ENCODE results near the gene LRRN3.

LRRN3 gene

GRCh38 chr7:111093496-111093895 lies 2.6 kb downstream of the LRRN3 start:
- no peaks in the 10 kb centered on the region for H4K20me1 ChIP-seq (ENCODE audit: insufficient read depth, low read length, poor library complexity, severe bottlenecking)
- H3K4me1 ChIP-seq (ENCODE audit: insufficient read depth, low read length, poor library complexity, severe bottlenecking) = peaks cover 15% of the 10 kb centered on the region
- H3K27me3 ChIP-seq (ENCODE audit: insufficient read depth, low read length, poor library complexity, severe bottlenecking) = no peaks in the 10 kb centered on the region
- TF ChIP-seq EZH2phosphoT487 (IDR thresholded peaks at IDR 0.05; ENCODE audit: borderline replicate concordance) (no peak), CTCF (conservative IDR thresholded peaks at IDR 0.05; ENCODE audit: low read length) (no peak)
- no peak overlapping the region for H3K9ac ChIP-seq (ENCODE audit: low read depth, low read length, poor library complexity, severe bottlenecking)
- no peaks in the 10 kb centered on the region for H3K79me2 ChIP-seq (ENCODE audit: insufficient read depth, low read length)
- H2AFZ ChIP-seq (ENCODE audit: low read length) = no peak overlapping the region
- H3K4me3 ChIP-seq (ENCODE audit: low read length, poor library complexity, severe bottlenecking) = no peak overlapping the region
- no peaks in the 10 kb centered on the region for H3K9me3 ChIP-seq (ENCODE audit: insufficient read depth, low read depth, low read length)
- H3F3A ChIP-seq (ENCODE audit: low read depth) = no peaks in the 10 kb centered on the region
- H3K36me3 ChIP-seq (ENCODE audit: insufficient read depth, low read length) = no peaks in the 10 kb centered on the region
- no peaks in the 10 kb centered on the region for H3K9me2 ChIP-seq (replicated peaks; ENCODE audit: low read depth, low read length)
- H3K4me2 ChIP-seq (ENCODE audit: low read depth, low read length, poor library complexity, severe bottlenecking) = no peak overlapping the region

- H3F3A ChIP-seq (ENCODE audit: low read depth) = no peaks in the 10 kb centered on the region
- no peak for TF ChIP-seq EZH2phosphoT487 (IDR thresholded peaks at IDR 0.05; ENCODE audit: borderline replicate concordance)
- no peak for TF ChIP-seq CTCF (conservative IDR thresholded peaks at IDR 0.05; ENCODE audit: low read length)
- no peaks in the 10 kb centered on the region for H3K36me3 ChIP-seq (ENCODE audit: insufficient read depth, low read length)
- no peak overlapping the region for H3K9ac ChIP-seq (ENCODE audit: low read depth, low read length, poor library complexity, severe bottlenecking)
- no peaks in the 10 kb centered on the region for H3K9me3 ChIP-seq (ENCODE audit: insufficient read depth, low read depth, low read length)
- no peak overlapping the region for H2AFZ ChIP-seq (ENCODE audit: low read length)
- no peaks in the 10 kb centered on the region for H3K79me2 ChIP-seq (ENCODE audit: insufficient read depth, low read length)
- peaks cover 15% of the 10 kb centered on the region for H3K4me1 ChIP-seq (ENCODE audit: insufficient read depth, low read length, poor library complexity, severe bottlenecking)
- no peak overlapping the region for H3K4me3 ChIP-seq (ENCODE audit: low read length, poor library complexity, severe bottlenecking)
- H4K20me1 ChIP-seq (ENCODE audit: insufficient read depth, low read length, poor library complexity, severe bottlenecking) = no peaks in the 10 kb centered on the region
- no peaks in the 10 kb centered on the region for H3K9me2 ChIP-seq (replicated peaks; ENCODE audit: low read depth, low read length)
- H3K4me2 ChIP-seq (ENCODE audit: low read depth, low read length, poor library complexity, severe bottlenecking) = no peak overlapping the region
- no peaks in the 10 kb centered on the region for H3K27me3 ChIP-seq (ENCODE audit: insufficient read depth, low read length, poor library complexity, severe bottlenecking)
Measured at GRCh38 chr7:111094419-111094818, 3.5 kb downstream of the LRRN3 start.

GRCh38 chr7:111096997-111097396 lies 6.1 kb downstream of the LRRN3 start:
- Histone ChIP-seq H3K9me2 (replicated peaks; ENCODE audit: low read depth, low read length) (no peaks in the 10 kb centered on the region), H3K27me3 (ENCODE audit: insufficient read depth, low read length, poor library complexity, severe bottlenecking) (no peaks in the 10 kb centered on the region), H3K9me3 (ENCODE audit: insufficient read depth, low read depth, low read length) (no peaks in the 10 kb centered on the region), H3F3A (ENCODE audit: low read depth) (no peaks in the 10 kb centered on the region), H3K4me1 (ENCODE audit: insufficient read depth, low read length, poor library complexity, severe bottlenecking) (peaks cover 9% of the 10 kb centered on the region), H3K36me3 (ENCODE audit: insufficient read depth, low read length) (no peaks in the 10 kb centered on the region), H2AFZ (ENCODE audit: low read length) (no peak overlapping the region), H3K4me2 (ENCODE audit: low read depth, low read length, poor library complexity, severe bottlenecking) (no peak overlapping the region), H3K9ac (ENCODE audit: low read depth, low read length, poor library complexity, severe bottlenecking) (no peak overlapping the region), H3K4me3 (ENCODE audit: low read length, poor library complexity, severe bottlenecking) (no peak overlapping the region), H3K79me2 (ENCODE audit: insufficient read depth, low read length) (no peaks in the 10 kb centered on the region), H4K20me1 (ENCODE audit: insufficient read depth, low read length, poor library complexity, severe bottlenecking) (no peaks in the 10 kb centered on the region)
- no peak for TF ChIP-seq CTCF (conservative IDR thresholded peaks at IDR 0.05; ENCODE audit: low read length)
- TF ChIP-seq EZH2phosphoT487 (IDR thresholded peaks at IDR 0.05; ENCODE audit: borderline replicate concordance) = no peak
